Glutamatergic neuron (in vitro differentiated cells): Measurements from ENCODE around the gene PLEKHA1. TPM values are rescaled to one million over a fixed set of nuclear protein-coding genes. Genes with fewer than 3 reads are reported as not detected.

ENCODE experiments used
- DNase-seq: peaks from one replicate; pipeline ENCODE4 v3.0.0; 2022
- H3K27ac Mint-ChIP-seq: one replicate; pipeline ENCODE4 v1.8.0; 2020; ENCODE audit warnings: mild to moderate bottlenecking, mixed read lengths, inconsistent platforms; ENCODE audit not compliant: unreplicated experiment
- H3K27me3 Mint-ChIP-seq: one replicate; pipeline ENCODE4 v1.8.0; 2020; ENCODE audit warnings: mild to moderate bottlenecking, moderate library complexity, mixed read lengths, inconsistent platforms; ENCODE audit not compliant: unreplicated experiment
- H3K36me3 Mint-ChIP-seq: one replicate; pipeline ENCODE4 v1.8.0; 2020; ENCODE audit warnings: mild to moderate bottlenecking, mixed read lengths, inconsistent platforms; ENCODE audit not compliant: unreplicated experiment
- H3K4me1 Mint-ChIP-seq: one replicate; pipeline ENCODE4 v1.8.0; 2020; ENCODE audit warnings: mild to moderate bottlenecking, low read depth, mixed read lengths, inconsistent platforms; ENCODE audit not compliant: unreplicated experiment
- H3K4me3 Mint-ChIP-seq: one replicate; pipeline ENCODE4 v1.8.0; 2020; ENCODE audit warnings: mild to moderate bottlenecking, mixed read lengths, inconsistent platforms; ENCODE audit not compliant: unreplicated experiment
- H3K9me3 Mint-ChIP-seq: one replicate; pipeline ENCODE4 v1.8.0; 2020; ENCODE audit warnings: mild to moderate bottlenecking, moderate library complexity, mixed read lengths, inconsistent platforms; ENCODE audit not compliant: unreplicated experiment
- total RNA-seq: library from RNA; stranded (reverse); fragmentation: NEBNext Ultra II Directional; extraction: Animal tissue kit (Norgen Biotek cat#: 25700); gene quantifications from one replicate; pipeline ENCODE4 v1.2.1, GENCODE V29; 2021; ENCODE audit not compliant: unreplicated experiment
- TF ChIP-seq, protein P1 (sequence below): fragments of 200-600 bp; sonication (generic); IDR thresholded peaks from one replicate; pipeline ENCODE4 v1.5.0; 2021; ENCODE audit not compliant: partially characterized antibody, unreplicated experiment

Gene PLEKHA1
- total RNA-seq, 1 donor from 2014 or later, result 31.4 TPM

DNA sequence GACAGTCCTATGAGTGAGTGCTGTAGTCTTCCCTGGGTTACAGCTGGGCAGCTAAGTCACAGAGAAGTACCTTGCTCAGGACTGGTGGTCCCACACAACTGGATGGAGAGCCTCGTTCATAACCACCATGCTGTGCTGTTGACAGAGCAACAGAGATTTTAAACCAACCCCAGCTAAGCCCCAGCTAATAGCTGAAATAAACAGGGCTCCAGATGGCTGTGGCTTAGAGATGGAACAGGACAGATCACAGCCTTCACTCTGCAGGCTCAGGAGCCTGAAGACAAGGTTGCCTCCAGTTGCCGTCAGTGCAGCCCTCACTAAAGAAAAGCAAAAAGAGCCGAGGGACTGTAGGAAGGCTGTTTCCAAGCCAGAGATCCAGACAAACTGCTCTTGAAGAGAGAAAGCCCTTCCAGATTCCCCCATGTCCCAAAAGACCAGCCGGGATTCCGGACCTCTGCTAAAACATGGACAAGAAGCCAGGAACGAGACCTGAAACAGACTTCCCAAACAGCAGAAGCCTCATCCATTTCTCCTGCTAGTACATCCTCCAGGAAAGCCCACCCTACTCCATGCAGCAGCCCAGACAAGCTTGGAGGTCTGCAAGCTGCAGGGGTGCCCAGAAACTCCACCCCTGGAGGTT, 91.0 kb downstream of the PLEKHA1 start:
- no peak for DNase-seq
- Mint-ChIP-seq H3K27ac (no peak overlapping the region), H3K27me3 (peaks cover 21% of the 10 kb centered on the region), H3K4me1 (peaks cover 5% of the 10 kb centered on the region), H3K36me3 (no peaks in the 10 kb centered on the region), H3K4me3 (no peak overlapping the region), H3K9me3 (peaks cover 13% of the 10 kb centered on the region)
- TF ChIP-seq, protein P1, sequence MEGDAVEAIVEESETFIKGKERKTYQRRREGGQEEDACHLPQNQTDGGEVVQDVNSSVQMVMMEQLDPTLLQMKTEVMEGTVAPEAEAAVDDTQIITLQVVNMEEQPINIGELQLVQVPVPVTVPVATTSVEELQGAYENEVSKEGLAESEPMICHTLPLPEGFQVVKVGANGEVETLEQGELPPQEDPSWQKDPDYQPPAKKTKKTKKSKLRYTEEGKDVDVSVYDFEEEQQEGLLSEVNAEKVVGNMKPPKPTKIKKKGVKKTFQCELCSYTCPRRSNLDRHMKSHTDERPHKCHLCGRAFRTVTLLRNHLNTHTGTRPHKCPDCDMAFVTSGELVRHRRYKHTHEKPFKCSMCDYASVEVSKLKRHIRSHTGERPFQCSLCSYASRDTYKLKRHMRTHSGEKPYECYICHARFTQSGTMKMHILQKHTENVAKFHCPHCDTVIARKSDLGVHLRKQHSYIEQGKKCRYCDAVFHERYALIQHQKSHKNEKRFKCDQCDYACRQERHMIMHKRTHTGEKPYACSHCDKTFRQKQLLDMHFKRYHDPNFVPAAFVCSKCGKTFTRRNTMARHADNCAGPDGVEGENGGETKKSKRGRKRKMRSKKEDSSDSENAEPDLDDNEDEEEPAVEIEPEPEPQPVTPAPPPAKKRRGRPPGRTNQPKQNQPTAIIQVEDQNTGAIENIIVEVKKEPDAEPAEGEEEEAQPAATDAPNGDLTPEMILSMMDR, result no peak

GRCh38 chr10:122466951-122467381, 92.5 kb downstream of the PLEKHA1 start:
- Mint-ChIP-seq H3K27me3 (peaks cover 18% of the 10 kb centered on the region), H3K27ac (no peak overlapping the region), H3K9me3 (peaks cover 12% of the 10 kb centered on the region), H3K4me1 (peaks cover 5% of the 10 kb centered on the region), H3K36me3 (no peaks in the 10 kb centered on the region), H3K4me3 (no peak overlapping the region)
- TF ChIP-seq, protein P1, result no peak
- DNase-seq, result no peak

- no peaks in the 10 kb centered on the region for H3K36me3 Mint-ChIP-seq
- H3K4me1 Mint-ChIP-seq, result peaks cover 2% of the 10 kb centered on the region
- H3K9me3 Mint-ChIP-seq, result peaks cover 7% of the 10 kb centered on the region
- no peak overlapping the region for H3K27ac Mint-ChIP-seq
- H3K27me3 Mint-ChIP-seq, result peaks cover 14% of the 10 kb centered on the region
- TF ChIP-seq, protein P1, result no peak
- no peak overlapping the region for H3K4me3 Mint-ChIP-seq
- no peak for DNase-seq
These were observed 93.2 kb downstream of the PLEKHA1 start for GRCh38 chr10:122467701-122468100.

- Mint-ChIP-seq H3K4me1 (no peaks in the 10 kb centered on the region), H3K27me3 (peaks cover 10% of the 10 kb centered on the region), H3K36me3 (no peaks in the 10 kb centered on the region), H3K27ac (no peak overlapping the region), H3K9me3 (peaks cover 6% of the 10 kb centered on the region), H3K4me3 (no peak overlapping the region)
- no peak for DNase-seq
- TF ChIP-seq, protein P1, result no peak
These were observed 93.9 kb downstream of the PLEKHA1 start for GRCh38 chr10:122468307-122468925.
